Stimulated activated CD8-positive, alpha-beta memory T cell treated with anti-CD3 and anti-CD28 coated beads, Interleukin-15, amount 100 ng/mL, for 48 hours (primary cell): Measurements from ENCODE around the gene IDH2.
A peak's percentile ranks its signal among the peaks of the same experiment; 100 is the strongest.
"Not testable (repeated sequence)": the region's sequence is repeated elsewhere in the genome, so short reads cannot be mapped to it uniquely, and the experiment has no call there.

ENCODE experiments used
- DNase-seq, 2 donors: peaks; one replicate each; pipeline ENCODE4 v3.0.0-alpha.2; 2020; ENCODE audit warnings: low read depth in 2 of 2

IDH2 gene

DNA sequence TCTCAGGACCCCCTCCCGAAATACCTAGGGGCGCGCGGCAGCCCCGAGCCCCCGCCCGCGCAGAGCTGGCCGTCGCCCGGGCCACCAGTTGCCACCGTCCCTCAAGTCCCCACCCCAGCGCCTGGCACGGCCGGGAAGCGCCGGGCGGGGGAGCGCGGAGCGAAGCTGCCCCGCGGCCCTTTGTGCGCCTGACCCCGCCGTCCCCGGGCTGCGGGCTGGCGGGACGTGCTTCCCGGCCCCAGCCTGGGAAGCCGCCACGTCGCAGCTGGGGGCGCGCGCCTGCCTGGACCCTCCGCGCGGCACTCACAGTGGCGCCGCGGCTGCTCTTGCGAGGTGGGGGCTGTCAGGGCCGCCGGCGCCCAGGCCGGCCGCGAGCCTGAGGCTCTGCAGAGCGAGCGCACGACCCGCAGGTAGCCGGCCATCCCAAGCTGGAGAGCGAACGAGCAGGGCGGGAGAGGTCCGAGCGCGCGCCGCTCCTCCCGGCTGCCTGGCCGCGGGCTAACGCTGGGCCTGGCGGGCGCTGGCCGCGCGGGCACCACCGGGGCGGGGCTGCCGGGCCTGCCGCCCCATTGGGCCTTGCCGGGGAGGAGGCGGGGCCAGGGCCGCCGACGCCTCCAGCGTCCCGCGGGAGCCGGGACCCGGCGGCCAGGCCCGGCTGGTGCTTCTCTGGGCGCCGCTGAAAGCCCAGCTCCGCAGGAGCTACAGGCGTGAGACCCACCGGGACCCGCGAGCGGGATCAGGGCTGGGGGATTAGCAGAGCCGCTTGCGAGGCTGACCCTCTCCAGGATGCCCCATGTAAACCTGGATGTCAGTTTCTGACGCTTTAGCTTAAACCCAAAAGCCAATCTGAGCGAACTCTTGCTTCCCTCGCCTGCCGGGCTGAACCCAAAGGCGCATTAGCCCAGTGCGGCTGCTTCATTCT is at the start of gene IDH2:
Gene IDH2, minus strand, starts transcription at position 500 of the 922 bp plus-strand sequence. Its CDS starts 78 bp downstream, at position 422.
- DNase-seq, result peak; percentile 67 to 68

DNA sequence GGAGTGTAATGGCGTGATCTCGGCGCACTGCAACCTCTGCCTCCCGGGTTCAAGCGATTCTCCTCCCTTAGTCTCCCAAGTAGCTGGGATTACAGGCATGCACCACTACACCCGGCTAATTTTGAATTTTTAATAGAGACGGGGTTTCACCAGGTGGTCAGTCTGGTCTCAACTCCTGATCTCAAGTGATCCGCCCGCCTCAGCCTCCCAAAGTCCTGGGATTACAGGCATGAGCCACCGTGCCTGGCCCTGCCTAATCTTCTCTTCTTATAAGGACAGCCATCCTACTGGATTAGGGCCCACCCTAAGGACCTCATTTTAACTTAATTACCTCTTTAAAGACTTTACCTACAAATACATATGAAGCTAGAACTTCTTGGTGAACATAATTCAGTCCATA is 48.3 kb upstream of the IDH2 start:
- DNase-seq, result not testable (repeated sequence)

DNA sequence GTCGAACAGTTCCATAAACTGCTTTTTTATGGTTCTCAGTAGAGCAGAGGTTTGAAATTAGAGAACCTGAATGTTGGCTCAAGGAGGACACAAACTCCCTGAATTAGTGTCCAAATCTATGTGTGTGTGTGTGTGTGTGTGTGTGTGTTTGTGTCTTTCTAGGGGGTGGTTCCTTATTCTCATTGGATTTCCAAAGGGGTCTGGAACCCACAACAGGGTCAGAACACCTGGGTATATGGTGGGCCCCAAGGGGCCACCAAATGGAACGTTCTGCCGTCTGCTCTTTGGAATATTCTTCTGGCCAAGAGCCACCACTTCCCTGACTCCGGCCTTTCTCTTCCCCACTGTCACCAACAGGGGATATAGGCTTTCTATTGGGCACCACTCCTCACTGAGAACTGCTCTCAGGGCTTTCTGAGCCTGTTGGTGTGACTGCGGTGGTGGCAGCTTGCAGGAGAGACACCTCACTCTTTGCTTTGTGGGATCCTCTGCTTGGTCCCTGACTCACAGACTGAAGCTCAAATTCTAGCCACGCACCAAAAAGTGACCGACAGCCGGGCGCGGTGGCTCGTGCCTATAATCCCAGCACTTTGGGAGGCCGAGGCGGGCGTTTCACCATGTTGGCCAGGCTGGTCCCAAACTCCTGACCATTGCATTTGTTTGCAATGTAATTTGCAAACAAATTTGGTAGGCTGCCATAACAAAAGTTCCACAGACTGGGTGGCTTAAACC is 47.5 kb upstream of the IDH2 start:
- DNase-seq, result no peak

DNA sequence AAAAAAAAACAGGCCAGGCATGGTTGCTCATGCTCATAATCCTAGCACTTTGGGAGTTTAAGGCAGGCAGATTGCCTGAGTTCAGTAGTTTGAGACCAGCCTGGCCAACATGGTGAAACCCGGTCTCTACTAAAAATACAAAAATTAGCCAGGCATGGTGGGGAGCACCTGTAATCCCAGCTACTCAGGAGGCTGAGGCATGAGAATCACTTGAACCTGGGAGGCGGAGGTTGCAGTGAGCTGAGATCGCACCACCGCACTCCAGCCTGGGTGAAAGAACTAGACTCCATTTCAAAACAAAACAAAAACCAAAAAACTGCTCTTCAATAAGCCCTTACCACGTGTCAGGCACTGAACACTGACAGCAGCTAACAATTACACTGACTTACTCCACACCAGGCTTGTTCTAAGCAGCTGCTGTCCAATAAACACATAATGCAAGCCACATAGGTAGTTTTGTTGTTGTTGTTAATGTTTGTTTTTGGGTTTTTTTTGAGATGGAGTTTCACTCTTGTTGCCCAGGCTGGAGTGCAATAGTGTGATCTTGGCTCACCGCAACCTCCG is 44.0 kb upstream of the IDH2 start:
- DNase-seq, result not testable (repeated sequence)

DNA sequence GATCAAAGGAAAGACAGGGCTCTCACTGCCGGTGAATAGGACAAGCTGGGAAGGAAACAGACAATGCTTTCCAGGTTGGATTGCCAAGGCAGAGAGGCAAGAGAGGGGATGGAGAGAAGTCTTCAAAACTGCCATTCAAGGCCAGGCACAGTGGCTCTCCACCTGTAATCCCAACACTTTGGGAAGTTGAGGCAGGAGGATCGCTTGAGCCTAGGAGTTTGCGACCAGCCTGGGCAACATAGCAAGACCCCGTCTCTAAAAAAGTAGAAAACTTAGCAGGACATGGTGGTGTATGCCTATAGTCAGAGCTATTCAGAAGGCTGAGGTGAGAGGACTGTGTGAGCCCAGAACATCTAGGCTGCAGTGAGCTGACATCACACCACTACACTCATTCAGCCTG is 43.5 kb upstream of the IDH2 start:
- DNase-seq, result no peak

DNA sequence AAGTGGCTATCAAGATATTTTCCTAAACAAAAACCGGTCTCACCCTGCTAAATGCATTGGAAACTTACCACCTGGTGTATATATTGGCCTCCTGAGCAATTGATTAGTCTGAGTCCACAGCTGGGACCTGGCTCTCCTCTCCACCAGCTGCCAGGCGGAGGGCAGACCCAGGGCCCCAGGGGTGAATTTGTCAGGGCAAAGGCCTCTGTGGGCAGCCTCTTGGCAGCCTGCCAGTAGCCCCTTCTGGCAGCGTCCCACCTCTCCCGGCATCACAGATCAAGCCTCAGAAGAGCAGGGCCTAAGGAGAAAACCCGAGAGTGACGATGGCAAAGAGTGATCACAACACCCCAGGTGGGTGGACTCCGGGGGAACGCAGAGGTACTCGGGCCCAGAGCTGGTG is 43.0 kb upstream of the IDH2 start:
- no peak for DNase-seq

DNA sequence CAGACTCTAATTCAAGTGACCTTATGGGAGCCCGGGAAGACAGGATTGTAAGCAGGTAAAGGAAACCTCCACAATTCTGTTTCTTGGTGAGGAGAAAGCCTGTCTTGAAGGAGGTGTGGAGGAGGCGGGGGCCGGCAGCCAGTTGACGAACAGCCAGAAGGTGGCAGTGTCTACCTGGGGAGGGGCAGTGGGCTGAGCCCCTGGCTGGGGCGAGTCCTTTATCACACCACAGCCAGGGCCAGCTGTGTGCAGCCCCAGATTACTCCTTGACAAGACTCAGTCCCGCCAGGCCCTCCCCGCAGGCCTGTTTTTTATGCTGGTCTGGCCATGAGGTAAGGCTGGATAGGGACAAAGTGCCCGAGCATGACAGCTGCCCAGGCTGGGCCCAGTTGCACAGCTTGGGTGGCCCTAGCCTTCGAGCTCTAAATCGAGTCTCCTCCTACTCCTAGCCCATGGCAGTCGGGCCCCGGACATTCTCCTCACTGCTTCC is 40.9 kb upstream of the IDH2 start:
- DNase-seq, result peak; percentile 44 to 51

DNA sequence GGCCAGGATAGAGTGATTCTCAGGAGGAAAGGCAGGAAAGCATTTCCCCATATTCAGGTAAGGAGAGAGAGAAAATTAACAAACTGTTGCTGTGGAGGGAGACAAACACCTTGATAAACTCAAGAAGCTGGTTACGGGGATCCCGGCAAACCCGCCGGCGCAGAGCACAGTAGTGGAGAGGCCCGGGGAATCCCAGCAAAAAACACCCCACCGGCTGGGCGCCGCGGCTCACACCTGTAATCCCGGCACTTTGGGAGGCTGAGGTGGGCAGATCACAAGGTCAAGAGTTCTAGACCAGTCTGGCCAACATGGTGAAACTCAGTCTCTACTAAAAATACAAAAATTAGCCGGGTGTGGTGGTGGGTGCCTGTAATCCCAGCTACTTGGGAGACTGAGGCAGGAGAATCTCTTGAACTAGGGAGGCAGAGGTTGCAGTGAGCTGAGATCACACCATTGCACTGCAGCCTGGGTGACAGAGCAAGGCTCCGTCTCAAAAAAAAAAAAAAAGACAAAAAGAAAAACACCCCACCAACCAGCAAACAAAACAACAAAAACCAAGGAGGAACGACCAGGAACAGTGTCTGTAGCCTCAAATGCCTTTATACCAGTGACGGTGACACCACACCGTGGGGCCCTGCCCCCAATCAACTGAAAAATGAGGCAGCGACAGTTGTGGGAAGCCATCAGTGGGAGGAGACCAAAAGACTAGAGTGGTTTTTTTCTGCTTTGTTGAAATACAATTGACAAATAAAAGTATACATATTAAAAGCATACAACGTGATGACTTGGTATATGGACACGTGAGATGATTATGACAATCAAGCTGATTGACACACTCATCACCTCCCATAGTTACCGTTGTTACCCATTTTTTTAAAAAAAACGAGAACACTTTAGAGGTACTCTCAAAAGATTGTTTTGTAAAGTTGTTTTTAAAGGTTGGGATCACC is 40.2 kb upstream of the IDH2 start:
- peak; percentile 12 to 30 for DNase-seq

DNA sequence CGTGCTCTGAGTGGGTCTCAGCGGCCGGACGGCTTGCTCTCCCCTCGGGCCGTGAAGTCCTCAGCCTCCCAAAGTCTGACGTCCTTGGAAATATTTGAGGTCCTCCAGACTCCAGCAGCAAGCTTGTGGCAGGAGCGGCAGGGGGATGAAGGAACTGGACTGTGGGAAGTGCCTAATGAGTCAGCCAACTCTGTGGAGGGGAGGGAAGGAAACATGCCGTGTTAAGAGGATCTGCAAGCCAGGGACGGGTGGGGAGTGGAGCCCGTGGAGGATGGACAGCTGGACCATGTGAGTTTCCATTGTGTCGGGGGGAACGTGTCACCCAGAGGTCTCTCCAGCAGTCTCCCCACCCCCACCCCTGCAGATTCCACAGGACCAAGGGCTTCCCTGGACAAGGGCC is 39.4 kb upstream of the IDH2 start:
- no peak for DNase-seq

DNA sequence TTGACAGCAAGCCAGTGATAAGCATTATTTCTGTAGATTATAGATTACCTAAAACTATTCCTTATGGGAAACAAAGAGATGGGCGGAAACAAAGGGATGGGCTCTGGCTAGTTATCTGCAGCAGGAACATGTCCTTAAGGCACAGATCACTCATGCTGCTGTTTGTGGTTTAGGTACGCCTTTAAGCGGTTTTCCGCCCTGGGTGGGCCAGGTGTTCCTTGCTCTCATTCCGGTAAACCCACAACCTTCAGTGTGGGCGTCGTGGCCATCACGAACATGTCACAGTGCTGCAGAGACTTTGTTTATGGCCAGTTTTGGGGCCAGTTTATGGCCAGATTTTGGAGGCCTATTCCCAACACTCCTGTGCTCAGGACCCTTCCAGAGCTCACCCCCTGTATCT is 37.3 kb upstream of the IDH2 start:
- DNase-seq, result peak; percentile 29 to 35

DNA sequence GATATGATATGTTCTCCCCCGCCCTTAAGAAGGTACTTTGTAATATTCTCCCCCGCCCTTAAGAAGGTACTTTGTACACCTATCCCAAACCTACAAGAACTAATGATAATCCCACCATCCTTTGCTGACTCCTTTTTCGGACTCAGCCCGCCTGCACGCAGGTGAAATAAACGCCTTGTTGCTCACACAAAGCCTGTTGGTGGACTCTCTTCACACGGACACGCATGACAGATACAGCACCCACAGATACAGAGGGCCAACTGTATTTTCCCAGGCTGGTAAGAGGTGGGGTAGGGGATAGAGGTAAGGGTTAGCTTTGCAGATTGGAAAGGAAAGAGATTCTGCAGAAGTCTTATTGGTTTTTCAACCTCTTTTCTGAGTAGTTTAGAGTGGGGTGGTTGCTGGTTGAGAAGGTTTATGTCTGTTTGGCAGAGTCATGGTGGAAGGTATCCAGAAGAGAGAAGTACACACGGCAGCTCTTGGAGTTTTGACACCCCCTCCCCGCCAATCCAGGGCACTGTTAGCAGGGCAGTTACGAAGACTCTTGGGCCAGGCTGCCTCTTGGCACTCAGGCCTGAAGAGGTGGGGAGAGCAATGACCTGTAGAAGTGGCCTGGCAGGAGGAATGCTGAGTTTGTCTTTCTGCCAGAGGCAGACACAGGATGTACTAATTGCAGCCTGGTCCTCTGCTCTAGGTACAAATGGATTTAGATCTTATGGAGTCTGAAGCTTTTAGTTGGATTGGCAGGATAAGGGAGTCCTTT is 36.0 kb upstream of the IDH2 start:
- DNase-seq, result no peak

DNA sequence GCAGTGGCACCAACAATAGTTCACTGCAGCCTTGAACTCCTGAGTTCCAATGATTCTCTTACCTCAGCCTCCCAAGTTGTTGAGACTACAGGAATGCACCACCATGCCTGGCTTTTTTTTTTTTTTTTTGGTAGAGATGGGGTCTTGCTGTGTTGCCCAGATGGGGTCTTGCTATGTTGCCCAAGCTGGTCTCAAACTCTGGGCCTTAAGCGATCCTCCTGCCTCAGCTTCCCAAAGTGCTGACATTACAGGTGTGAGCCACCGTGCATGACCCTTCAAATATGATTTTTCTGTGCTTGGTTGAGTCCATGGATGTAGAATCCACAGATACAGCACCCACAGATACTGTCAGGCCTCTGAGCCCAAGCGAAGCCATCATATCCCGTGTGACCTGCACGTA is 30.2 kb upstream of the IDH2 start:
- DNase-seq, result no peak

DNA sequence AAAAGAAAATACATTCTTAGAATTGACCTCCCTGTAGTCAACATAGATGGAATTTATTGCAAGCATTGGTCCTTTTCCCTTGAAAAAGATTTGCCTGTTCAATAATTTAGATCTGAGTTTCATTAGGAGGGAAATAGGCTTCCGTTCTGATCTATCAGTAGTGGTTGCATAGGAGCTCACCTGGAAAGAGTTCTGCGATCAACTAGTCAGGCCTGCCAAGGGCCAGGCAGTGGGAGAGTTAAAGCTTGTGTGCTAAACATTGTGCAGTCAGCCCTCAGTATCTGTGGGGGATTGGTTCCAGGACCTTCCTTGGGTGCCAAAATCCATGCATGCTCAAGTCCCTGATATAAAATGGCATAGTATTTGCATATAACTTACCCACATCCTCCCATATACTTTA is 29.6 kb upstream of the IDH2 start:
- no peak for DNase-seq

DNA sequence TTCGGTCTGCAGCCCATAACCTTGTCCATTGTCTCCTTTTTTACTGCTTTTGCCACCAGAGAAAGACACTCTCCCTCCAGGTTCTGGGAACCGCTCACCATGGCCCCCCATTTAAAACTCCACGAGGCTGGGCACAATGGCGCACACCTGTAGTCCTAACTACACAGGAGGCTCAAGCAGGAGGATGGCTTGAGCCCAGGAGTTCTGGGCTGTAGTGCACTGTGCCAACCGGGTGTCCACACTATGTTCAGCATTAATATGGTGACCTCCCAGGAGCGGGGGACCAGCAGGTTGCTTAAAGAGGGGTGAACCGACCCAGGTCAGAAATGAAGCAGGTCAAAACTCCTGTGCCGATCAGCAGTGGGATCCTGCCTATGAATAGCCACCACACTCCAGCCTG is 28.0 kb upstream of the IDH2 start:
- no peak for DNase-seq

DNA sequence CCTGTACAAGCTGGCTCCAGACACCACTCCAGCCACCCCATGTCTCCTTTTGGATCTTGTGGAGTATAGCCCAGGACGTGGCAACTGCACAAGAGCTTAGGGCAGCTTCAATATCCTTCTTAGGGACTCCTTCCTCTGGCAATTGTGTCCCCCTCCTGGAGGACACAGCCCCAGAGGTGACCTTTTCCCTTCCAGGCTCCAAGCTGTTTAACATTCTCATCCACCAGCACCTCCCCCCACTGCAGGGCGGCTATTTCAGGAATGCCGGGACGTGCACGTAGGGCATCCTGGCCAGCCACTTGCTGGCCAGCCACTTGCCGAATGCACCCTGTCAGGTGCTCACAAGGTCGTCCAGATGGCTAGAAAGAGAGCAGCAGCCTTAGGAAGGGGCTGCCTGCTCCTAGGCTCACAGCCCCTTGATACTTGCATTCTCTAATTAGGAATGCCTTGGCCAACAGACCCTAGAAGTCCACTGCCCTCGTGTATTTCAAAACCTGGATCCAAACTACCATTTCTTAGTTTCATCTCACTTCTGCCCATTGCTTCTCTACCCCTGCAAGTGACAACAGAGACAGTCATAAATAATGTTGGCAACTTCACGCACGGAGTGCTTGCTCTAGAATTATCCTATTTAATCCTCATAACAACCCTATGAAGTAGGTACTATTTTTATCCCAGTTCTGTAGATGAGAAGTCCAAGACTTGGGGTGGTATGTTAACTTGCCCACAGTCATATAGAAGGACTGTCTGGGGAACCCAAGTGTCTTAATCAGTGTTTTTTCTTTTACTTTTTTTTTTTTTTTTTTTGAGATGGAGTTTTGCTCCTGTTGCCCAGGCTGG is 24.5 kb upstream of the IDH2 start:
- DNase-seq, result no peak

DNA sequence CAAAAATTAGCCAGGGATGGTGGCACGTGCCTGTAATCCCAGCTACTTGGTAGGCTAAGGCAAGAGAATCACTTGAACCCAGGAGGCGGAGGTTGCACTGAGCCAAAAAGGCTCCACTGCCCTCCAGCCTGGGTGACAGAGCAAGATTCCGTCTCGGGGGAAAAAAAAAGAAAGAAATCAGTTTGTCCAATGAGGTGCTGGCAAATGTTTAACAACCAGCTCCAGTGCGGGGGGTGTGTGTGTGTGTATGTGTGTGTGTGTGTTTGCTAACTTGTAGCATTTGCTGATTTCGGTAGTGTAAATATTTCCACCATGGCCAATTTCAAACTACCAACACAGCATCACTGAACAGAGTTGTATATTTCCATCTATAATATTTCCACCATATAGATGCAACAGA is 23.8 kb upstream of the IDH2 start:
- no peak for DNase-seq

DNA sequence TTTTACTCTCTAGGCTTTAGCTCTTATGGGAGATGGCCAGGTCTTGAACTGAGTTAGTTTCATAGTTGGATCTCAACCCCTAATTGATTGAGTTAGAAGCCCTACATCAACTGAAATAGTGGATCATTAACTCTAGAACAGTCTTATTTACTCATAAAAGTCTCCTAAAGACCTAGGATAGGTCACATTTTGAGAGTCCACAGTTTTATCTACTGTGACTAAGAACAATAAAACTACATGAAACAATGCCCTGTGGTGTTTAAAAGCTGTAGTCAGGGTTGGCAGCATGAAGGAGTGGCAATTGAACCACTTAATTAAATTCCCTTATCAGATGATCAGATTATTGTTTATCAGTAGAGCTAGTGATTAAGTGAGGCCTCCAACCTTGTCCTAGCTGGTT is 22.2 kb upstream of the IDH2 start:
- DNase-seq, result no peak

DNA sequence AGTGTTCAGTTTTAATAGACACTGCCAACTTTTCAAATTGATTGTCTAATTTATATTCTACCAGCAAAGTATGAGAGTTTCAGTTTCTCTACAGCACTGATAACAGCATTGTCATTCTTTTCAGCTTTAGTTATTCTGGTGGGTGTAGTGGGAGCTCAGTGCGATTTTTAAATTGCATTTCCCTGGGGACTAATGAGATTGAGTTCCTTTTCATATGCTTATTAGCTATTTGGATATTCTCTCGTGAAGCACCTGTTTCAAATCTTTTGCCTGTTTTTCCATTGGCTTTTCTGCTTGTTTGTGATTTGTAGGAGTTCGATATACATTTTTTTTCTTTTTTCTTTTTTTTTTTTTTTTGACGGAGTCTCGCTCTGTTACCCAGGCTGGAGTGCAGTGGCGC is 18.8 kb upstream of the IDH2 start:
- DNase-seq, result no peak

DNA sequence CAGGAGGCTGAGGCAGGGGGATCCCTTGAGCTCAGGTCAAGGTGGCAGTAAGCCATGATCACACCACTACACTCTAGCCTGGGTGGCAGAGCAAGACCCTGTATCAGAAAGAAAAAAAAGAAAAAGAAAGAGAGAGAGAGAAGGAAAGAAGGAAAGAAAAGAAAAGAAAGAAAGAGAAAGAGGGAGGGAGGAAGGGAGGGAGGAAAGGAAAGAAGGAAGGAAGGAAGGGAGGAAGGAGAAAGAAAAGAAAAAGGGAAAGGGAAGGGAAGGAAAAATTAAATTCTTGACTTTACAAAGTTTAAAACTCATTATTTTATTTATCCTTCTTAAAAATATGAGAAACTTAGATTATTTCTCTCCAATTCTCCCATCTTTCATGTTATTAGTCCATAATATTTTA is 17.1 kb upstream of the IDH2 start:
- no peak for DNase-seq

DNA sequence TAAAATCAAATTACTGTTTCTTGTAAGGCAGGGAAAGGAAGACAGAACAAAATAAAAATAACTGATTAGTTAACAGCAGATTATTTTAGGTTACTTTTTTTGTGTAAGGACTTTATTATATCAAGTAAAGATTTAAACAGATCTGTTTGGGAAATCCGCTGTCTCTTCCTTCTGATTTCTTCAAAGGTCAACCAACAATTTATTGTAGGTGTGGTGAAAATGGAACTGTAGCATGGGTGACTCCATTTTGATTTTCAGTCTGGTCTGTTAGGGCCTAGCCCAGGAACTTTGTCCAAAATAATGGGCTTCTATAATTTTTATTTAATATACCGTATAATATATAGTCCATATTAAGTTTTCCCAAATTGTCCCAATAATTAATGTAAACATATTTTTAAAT is 13.5 kb upstream of the IDH2 start:
- no peak for DNase-seq
